A204.1 (cell line): ENCODE measurements around the gene DIP2C.
"Not testable (repeated sequence)": the region's sequence is repeated elsewhere in the genome, so short reads cannot be mapped to it uniquely, and the experiment has no call there.

Source experiments
- FAIRE-seq: peaks from 2 replicates; lab custom pipeline; 2012; peaks lifted over from hg19 to GRCh38; lab: Jason Lieb, UNC

Gene DIP2C

DNA sequence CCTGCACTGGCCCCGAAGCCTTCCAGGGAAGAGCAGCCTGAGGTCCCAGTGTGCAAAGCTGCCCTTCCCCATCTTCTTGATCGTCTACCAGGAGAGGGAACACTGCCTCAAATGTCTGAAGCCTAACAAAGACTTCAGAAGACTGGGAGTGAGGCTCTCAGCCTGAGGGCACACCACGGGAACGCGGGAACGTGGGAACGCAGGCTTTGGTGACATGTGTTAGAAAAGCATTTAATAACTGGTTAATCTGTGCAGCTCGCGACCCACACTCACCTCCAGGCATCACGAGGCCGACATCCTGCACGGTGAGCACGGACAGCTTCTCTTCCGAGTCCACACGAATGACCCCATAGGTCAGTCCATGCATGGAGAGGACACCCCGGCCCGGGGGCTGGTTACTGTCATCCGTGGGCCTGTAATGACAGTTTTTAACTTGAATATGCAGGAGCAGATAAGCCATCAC lies 320.2 kb downstream of the DIP2C start:
- no peak for FAIRE-seq

DNA sequence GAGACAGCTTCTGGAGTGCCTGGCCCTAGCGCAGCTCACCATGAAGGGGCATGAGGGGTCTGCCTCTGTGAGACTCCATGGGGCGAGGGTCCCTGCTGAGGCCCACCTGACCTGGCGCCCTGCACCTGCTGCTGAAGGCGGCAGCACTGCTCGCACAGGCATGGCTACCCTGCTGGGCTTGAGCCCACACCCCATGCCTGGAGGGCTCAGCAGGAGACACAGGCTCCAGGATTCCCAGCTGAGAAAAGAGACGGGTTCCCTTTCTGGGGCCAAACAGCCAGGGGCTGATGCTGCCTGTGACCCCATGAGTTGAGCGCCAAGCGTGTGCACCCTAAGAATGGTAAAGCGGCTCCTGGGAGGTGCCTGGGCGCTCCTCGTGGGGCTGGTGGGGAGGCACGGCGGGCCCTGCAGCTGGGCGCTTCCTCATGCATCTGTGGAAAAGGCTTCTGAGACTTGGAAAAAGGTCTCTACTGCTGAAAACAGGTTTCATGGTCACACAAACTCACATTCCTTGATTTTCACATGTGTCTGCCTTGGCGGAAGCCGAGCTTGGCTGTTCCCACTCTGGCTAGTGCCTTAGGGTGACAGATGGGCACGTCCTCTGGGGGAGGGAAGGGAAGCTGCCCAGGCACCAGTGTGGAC lies 320.8 kb downstream of the DIP2C start:
- no peak for FAIRE-seq

DNA sequence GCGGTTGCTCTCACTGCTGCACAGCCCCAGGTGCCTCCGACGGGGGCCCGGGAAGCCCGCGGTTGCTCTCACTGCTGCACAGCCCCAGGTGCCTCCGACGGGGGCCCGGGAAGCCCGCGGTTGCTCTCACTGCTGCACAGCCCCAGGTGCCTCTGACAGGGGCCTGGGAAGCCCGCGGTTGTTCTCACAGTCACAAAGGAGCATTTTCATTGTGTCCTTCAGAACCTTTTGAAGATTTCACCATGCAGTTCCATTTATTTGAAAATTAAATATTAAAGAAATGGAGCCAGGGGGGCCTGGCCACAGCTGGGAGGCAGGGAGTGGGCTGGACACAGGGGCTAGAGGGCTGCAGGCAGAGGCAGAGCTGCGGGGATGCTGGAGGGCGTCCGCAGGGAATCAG lies 321.4 kb downstream of the DIP2C start:
- not testable (repeated sequence) for FAIRE-seq

DNA sequence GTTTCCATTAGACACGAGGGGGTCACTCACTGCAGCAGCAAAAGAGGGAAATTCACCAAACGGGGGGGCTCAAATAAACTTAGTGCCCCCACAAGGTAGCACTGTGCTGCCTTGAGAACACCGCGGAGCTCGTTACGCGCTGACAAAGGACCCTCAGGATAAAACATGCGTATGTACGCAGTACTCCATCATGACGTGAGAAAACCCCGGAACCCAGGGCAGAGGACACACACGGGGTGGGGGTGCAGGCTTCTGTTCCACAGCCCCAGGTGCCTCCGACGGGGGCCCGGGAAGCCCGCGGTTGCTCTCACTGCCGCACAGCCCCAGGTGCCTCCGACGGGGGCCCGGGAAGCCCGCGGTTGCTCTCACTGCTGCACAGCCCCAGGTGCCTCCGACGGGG lies 321.8 kb downstream of the DIP2C start:
- FAIRE-seq, result no peak

DNA sequence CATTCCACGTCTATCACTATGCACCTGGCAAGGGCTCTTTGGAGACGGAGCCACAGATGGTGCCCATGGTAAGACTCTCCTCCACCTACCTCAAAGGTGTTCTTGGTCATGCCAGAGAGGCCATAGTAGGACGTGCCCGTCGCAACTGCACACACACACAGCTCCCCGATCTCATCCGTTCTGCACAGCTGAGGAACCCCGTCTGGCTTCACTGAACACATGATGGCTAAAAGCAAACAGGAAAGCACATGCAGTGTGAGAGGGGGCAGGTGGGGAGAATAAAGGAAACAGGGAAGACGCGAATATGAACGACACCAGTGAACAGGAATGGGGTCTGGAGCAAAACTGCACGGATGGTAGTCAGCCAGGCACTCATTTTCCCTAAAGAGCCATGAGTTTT lies 323.3 kb downstream of the DIP2C start:
- FAIRE-seq, result no peak

DNA sequence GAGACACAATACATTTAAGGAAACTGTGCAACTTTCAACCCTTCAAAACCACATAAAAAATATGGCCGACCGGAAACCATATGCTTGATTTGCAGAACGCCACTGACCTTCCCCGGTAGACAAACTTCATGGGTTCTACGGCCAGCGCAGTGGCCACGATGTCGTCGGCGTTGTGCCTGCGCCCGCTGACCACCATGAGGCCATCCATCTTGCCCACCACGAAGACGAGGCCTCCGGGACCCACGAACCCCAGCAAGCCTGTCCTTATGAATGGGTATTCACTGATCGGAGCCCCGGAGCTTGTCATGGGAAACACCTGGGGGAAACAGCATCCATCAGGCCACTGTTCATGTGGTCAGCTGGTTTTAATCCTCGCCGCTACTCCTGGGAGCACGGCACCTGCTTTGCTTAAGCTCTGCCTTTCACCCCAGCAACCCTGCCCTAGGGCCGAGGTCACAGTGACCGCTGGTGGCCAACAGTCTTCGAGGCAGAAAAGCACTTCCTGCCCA lies 325.1 kb downstream of the DIP2C start:
- no peak for FAIRE-seq

DNA sequence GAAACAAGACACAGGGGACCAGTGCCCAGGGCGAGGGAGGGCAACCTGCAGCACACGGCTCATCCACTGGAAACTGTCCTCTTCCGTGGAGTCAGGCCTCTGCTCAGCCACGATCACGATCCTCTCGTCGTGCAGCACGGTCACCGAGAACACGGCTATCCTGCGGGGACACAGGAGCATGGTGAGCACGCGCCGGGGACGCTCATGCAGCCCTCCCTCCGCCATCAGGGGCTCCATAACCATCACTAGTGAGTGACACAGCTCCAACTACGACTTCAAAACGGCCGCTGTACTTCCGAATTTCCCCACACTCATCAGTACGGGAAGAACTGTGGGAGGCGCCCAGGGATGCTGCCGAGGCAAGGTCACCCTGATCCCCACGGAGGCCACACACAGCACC lies 326.3 kb downstream of the DIP2C start:
- no peak for FAIRE-seq

DNA sequence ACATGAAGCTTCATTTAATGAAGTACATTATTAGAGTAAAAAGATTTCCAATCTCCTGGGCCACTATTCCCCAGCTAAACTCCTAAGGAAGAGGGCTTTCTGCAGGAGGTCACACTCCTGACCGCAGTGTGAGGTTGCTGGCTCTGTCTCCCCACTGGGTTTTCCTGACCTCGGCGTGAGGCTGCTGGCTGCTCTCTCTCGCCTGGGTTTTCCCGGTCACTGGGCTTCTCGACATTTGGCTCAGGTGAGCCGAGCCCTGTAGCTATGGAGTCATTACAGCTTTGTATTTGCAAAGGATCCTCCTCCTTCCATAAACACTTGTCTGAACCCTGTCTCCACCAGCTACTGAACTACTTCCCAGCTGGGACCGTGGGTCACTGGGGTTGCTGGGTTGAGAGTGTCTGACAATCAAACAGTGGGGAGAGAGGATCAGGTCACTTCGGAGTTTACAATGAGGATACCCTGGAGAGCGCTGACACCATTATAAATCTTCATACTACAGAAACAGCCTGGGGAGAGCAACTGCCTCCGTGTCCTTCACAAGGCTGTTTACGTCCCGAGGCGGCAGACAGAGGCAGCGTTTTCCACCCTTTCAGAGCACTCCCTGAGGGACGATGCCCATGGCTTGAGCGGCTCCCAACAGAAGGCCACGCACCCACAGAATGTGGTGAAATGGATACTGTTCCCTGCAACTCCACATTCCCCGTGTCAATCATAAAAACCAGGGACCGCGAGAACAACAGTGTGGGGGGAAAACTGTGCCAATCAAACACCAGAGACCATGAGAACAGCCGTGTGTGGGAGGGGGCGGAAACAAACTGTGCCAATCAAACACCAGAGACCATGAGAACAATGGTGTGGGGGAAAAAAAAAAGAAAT lies 328.0 kb downstream of the DIP2C start:
- FAIRE-seq, result no peak

DNA sequence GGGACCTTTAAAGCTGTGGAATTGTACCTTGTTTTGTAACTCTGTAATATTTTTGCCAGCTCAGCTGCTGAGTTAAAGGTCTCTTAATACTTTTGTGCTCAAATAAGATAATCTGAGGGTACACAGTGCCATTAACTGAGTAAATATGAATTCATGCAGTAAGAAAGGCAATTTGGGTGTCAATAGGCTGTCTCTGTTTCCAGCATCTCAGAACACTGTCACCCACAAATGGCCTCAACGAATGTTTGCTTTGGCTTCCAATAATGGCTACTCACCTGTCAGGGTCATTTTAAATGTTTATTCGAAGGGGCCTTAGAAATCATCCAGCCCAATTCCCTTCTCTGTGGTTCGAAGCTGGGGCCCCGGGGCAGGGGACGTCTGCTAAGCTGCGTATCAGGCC lies 328.8 kb downstream of the DIP2C start:
- no peak for FAIRE-seq

DNA sequence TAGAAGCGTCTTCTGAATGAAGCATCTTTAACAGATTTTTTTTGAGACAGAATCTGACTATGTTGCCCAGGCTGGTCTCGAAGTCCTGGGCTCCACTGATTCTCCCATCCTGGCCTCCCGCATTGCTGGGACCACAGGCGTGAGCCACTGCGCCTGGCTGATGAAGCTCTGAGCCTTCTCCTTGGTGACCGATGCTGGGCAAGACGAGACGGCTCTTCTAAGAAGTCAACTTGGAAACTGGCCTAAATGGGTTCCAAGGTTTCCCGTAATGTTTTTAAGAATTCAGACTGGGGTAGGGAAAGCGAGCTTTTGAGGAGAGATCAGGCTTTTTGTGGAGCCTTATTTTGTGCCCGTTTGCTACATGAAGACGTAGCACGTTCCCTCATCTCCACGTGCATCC lies 329.7 kb downstream of the DIP2C start:
- no peak for FAIRE-seq

DNA sequence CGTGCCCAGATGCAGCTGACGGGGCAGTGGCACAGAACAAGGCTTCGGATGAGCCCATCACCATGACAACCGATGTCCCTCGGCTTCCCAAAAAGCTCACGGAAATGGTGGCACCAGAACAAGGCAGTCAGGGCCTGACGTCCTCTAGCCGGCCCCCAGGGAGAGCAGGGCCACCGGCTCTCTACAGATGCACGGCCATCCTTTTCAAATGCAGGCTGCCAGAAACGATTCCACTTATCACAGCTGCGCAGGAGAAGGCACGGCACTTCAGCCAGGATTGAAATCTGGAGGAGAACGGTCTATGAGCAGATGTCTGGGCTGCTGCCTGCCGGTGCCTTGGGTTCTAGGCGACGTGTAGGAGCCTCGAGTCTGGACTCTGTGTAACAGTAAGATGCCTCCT lies 330.4 kb downstream of the DIP2C start:
- FAIRE-seq, result no peak

DNA sequence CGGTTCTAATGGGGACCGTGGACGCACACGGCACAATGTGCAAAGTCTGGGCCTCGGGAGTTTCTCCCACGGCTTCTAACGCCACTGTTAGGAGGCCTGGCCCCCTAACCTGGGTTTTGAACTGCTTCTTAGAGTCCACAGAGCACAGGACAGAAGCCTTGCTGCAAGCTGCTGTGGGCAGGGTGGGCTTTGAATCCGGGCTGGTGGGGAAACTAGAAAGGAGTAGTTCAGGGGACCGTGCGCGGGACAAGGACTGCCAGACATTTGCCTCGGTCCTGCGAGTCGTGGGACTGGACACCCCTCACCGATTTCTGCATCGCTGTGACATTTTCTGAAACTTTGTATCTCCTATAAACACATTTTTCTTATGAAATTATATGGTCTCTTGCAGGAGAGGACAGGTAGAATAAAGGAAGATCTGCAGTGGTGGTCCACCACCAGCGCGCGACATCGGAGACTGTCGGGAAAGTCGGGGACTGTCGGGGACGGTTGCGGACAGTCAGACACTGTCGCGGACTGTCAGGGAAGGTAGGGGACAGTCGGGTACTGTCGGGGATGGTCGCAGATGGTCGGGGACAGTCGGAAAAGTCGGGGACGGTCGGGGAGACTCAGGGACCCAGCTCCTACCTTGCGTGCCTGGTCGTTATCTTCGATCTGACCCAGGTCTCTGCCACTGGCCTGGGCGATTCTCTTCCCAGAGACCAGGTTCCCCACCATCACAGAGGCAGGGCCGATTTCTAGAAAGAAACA lies 332.1 kb downstream of the DIP2C start:
- no peak for FAIRE-seq

DNA sequence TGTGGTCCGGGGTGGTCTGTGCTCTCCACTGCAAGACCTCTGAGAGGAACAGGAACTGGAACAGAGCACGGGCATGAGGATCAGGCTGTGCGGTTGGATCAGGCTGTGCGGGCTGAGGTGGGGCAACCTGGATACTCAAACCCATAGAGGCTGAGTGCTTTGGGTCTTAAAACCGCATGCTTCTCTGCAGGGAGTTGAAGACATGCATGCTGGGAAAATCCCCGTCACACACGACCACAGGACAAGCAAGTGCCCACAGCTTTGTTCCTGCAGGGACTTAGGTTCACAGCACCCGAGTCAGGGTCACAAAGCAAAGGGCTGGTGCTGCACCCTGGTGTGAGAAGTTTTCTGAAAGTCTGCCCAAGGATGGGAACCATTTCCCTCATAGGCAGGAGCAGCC lies 333.0 kb downstream of the DIP2C start:
- no peak for FAIRE-seq

DNA sequence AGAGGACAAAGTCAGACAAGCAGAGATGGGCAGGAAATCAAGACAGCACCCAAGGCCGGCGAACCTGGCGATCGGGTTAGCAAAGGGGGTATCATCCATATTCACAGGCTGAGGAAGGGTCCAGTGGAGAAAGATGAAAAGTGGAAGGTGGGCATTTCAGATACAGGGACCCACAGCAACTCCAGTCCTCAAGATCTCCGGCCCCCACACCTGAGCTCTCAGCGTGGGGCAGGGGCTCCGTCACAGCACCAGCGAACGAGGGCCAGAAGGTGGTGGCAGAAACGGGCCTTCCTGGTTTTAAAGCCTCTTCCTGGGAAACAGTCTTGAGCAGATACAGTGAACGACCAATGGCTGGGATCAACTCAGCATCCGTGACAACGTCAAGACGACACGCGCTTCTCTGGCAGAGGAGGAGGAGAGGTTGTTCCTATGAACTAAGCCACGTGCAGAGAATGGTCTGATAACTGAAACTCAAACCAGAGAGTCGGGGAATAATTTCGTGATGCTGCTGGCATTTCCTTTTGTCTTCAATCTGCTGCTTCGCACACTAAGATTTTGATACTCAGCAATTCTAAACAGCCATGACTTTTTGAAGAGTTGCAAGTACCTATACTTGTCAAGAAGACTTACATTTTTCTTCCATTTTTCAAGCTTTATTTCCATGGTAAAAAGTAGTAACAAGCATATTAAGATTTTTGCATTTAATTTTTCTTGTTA lies 334.4 kb downstream of the DIP2C start:
- no peak for FAIRE-seq

DNA sequence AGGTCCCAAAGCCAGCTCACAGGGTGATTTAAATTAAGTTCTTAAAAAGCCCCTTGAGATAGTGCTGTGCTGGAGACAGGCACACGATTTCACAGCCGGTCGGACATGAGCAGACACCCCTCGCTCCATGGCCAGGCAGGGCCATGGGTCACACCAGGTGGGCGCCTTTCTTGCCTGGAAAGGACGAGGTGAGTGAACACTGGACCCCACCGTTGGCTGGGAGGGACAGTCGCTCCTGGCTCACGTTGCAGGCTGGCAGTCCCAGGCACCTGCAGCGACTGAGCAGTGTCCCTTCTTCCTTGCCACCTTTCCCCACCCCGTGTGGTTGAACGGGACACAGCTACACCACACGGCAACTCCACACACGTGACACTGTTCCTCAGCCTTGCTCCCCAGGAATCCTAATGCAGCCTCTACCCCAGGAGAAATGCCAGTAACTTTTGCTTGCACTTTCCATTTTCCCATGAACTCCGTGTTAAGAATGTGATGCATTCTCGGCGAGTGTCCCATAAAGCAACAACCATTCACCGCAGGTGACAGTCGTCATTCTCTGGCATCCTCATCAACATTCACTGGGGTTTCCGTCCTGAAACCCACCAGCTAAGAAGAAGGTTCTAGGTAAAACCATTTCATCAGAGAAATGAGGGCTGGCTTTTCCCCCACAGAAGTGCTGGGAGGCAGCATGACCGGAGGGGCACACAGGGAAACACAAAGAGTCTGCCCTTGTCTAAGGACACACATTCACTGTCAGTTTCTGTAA lies 336.8 kb downstream of the DIP2C start:
- no peak for FAIRE-seq

DNA sequence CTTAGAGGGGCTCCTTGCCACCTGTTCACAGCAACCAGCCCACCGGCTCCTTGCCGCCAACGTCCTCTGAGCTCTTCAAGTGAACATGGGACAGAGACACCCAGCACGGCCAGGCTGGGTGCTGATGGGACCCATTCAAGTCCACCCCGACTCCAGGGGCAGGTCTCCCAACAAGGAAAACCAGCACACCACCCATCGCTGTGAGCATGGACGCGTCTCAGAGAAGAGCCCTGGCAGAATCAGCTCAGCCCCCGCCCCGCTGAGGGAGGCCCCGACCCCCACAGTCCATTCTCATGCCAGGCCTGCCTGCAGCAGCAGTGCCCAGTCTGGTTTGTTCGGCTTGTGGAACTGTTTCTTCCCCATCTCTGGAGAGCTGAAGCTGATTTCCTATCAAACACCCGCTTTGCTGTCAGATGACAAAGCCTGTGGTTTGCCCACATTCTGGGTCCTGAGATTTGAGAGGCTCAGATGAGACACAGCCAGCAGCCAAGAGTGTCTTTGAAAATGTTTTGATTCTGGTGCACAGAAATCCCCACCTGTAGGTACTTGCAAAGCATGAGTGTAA lies 337.6 kb downstream of the DIP2C start:
- no peak for FAIRE-seq

DNA sequence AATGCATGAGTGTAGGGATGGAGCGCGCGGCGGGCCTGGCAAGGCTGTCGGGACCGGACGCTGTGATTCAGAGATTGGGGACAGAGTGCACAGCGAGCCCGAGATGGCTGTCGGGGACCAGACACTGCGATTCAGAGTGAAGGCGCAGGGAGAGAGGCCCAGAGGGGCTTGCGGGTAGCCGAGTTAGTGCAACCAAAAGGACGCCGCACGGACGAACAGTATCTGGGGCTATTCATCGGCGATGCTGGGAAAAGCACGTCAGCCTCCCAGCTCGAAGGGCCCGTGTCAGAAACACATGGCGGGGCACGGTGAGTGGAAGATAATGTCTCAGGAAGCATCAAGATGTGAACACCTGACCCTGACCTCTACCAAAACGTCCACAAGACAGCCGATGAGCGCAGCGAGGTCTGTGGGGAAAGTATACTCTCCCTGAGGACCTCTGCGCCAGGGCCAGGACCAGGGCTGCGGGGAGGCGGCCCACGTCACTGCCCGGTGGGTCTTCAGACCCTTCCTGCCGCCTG lies 338.4 kb downstream of the DIP2C start:
- FAIRE-seq, result no peak

DNA sequence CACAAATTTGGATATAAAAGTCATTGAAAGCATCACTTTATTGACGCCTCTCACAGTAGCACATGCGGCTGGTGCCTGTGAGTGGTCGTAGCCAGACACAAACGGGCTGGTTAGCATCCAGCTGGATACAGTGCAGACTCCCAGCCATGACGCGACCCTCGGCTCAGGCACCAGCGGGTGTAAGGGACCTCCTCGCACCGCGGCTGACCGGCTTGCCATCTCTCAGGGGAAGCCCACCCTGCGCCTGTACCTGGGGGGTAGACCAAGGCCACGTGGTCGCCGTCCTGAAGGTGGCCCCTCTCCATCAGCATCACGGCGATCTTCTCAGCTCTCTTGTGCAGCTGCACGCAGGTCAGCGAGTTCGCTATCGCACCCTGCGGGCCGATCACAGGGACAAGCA lies 340.4 kb downstream of the DIP2C start:
- FAIRE-seq, result no peak

DNA sequence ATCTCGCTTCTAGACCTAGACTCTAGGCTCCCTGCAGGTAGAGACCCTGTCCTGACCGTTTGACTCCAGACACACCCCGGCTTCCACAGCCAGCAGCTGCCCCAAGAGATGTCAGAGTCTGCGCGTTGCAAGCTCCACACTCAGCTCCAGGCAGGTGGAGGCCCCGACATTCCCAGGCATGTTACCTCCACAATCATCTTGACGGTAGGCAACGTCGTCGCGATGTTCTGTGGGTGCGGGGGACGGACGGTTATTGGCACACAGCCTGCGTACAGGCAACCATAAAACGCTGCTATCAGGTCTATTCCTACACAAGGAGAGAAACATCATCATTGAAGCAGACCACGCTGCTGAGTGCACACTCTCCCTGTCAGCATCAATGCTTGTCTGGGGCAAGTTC lies 341.0 kb downstream of the DIP2C start:
- no peak for FAIRE-seq

DNA sequence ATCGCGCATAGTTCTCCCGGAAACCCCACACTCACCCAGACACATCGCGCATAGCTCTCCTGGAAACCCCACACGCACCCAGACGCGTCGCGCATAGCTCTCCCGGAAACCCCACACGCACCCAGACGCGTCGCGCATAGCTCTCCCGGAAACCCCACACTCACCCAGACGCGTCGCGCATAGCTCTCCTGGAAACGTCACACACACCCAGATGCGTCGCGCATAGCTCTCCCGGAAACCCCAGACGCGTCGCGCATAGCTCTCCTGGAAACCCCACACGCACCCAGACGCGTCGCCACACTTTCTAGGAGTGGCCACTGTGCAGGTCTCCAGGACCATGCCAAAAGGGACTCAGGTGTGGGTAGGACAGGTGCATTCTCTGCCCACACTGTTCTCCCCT lies 341.7 kb downstream of the DIP2C start:
- FAIRE-seq, result not testable (repeated sequence)

DNA sequence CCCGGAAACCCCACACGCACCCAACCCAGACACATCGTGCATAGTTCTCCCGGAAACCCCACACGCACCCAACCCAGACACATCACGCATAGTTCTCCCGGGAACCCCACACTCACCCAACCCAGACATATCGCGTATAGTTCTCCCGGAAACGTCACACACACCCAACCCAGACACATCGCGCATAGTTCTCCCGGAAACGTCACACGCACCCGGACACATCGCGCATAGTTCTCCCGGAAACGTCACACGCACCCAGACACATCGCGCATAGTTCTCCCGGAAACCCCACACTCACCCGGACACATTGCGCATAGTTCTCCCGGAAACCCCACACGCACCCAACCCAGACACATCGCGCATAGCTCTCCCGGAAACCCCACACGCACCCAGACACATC lies 342.3 kb downstream of the DIP2C start:
- not testable (repeated sequence) for FAIRE-seq
